Activated T-helper 1 cell treated with anti-CD3 and anti-CD28 coated beads, Interleukin-12 subunit alpha, Interleukin-12 subunit beta, Interleukin-2, Interleukin-4 antibody, amounts not matched to agents 30 ng/mL and 10 ng/mL and 1 ng/mL, durations not matched to agents 14 hours and 24 hours and 36 hours (primary cell): Measurements from ENCODE around the gene PAX8. TPM values are rescaled to one million over a fixed set of nuclear protein-coding genes. Genes with fewer than 3 reads are reported as not detected.

ENCODE experiments used
- DNase-seq: peaks from one replicate; pipeline ENCODE4 v3.0.0; 2021; ENCODE audit warnings: low spot score
- H3K27ac Mint-ChIP-seq: one replicate; pipeline ENCODE4 v1.8.0; 2021; ENCODE audit warnings: mild to moderate bottlenecking, mixed read lengths
- H3K27me3 Mint-ChIP-seq: one replicate; pipeline ENCODE4 v1.8.0; 2022; ENCODE audit warnings: mild to moderate bottlenecking, moderate library complexity, mixed read lengths; ENCODE audit not compliant: insufficient read depth
- H3K36me3 Mint-ChIP-seq: one replicate; pipeline ENCODE4 v1.8.0; 2021; ENCODE audit warnings: low read depth, mixed read lengths
- H3K4me1 Mint-ChIP-seq: one replicate; pipeline ENCODE4 v1.8.0; 2021; ENCODE audit warnings: low read depth, mixed read lengths
- H3K4me3 Mint-ChIP-seq: one replicate; pipeline ENCODE4 v1.8.0; 2021; ENCODE audit warnings: mild to moderate bottlenecking, moderate library complexity, mixed read lengths
- H3K9me3 Mint-ChIP-seq: one replicate; pipeline ENCODE4 v1.8.0; 2021; ENCODE audit warnings: mixed read lengths
- intact Hi-C: fragments of 100-400 bp; cut with micrococcal nuclease; formaldehyde crosslinking; loops from one replicate; pipeline ENCODE4 v1.15.1; 2024
- total RNA-seq: library from RNA; stranded (reverse); gene quantifications from 2 replicates; pipeline ENCODE4 v1.2.3, GENCODE V29; 2022

The PAX8 gene
- total RNA-seq, 1 donor from 2014 or later = 0.70 TPM

GRCh38 chr2:113181258-113182051, 97.3 kb downstream of the PAX8 start:
- Mint-ChIP-seq H3K36me3 (peaks cover 67% of the 10 kb centered on the region), H3K27me3 (no peaks in the 10 kb centered on the region), H3K9me3 (no peaks in the 10 kb centered on the region), H3K4me3 (peak overlapping the region; percentile 76), H3K27ac (peak overlapping the region; percentile 81), H3K4me1 (peaks cover 86% of the 10 kb centered on the region)
- no peak for DNase-seq
- intact Hi-C loops = no loop called here

DNA sequence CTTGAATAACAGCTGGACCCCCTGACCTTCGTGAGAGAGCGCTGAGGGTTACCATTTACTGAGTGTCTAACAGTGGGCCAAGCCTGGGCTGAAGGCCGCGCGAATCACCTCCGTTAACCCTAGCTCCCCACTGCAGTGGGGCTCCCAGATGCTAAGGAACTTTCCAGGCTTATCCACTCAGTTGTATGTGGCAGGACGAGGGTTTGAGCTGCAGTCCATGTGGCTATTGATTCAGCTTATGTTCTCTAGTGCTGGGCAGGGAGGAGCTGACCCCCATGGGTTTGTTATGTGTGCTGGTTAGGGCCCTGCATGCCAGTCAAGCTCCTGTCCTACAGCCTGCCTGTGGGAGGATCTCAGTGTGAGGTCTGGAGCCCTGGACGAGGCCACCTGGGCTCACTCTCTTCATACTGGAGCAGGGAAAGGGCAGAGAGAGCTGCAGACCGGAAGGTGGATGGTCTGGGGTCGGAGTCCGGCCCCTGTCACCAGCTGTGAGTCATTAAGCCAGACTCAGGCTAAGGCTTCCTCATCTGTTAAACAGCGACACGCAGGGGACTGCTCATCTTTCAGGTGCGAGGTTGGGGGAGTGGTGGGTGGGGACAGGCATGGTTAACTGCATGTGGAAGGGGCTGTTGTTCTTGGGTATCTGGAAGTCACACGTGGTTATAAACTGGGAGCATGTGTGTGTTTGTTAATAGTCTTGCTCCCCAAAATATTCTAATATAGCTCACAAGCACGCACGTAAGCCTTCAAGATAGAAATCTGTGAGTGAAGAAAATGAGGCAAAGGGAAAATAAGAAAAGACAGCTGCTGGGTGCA, 98.4 kb downstream of the PAX8 start:
- no peak for DNase-seq
- H3K9me3 Mint-ChIP-seq = no peaks in the 10 kb centered on the region
- peak overlapping the region; percentile 76 for H3K4me3 Mint-ChIP-seq
- intact Hi-C loops = no loop called here
- H3K4me1 Mint-ChIP-seq = peaks cover 83% of the 10 kb centered on the region
- peaks cover 65% of the 10 kb centered on the region for H3K36me3 Mint-ChIP-seq
- peaks cover under 1% of the 10 kb centered on the region for H3K27me3 Mint-ChIP-seq
- peak overlapping the region; percentile 81 for H3K27ac Mint-ChIP-seq

DNA sequence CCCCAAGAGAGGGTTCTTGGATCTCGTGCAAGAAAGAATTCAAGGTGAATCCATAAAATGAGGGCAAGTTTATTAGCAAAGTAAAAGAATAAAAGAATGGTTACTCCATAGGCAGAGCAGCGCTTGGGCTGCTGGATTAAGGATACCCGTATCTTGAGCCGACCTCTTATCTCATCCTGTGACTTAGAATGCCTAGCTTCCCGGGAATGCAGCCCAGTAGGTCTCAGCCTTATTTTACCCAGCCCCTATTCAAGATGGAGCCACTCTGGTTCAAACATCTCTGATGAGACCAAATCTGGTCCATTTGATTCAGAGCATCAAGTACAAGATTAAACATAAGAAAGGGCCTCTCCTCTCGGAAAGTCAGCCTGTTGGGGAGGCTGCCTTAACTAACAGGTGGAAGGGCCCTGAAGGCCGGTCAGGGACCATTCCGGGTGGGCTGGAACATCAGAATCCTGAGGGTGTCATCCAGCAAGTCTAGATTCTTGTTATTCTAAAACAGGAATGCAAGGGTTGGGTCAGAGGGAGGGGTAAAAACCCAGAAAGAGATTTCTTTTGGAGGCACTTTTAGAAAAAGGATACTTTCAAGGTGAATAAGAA, 99.2 kb downstream of the PAX8 start:
- Mint-ChIP-seq H3K27ac (peak overlapping the region; percentile 89), H3K36me3 (peaks cover 63% of the 10 kb centered on the region), H3K4me1 (peaks cover 80% of the 10 kb centered on the region), H3K27me3 (peaks cover 3% of the 10 kb centered on the region), H3K9me3 (no peaks in the 10 kb centered on the region), H3K4me3 (peak overlapping the region; percentile 89)
- intact Hi-C loops = loop anchor here (5.0 to 10.0 kb wide), 3 partner anchors 535 to 905 kb away; partner anchors contain the start of genes SLC20A1 and ZC3H6
- no peak for DNase-seq

DNA sequence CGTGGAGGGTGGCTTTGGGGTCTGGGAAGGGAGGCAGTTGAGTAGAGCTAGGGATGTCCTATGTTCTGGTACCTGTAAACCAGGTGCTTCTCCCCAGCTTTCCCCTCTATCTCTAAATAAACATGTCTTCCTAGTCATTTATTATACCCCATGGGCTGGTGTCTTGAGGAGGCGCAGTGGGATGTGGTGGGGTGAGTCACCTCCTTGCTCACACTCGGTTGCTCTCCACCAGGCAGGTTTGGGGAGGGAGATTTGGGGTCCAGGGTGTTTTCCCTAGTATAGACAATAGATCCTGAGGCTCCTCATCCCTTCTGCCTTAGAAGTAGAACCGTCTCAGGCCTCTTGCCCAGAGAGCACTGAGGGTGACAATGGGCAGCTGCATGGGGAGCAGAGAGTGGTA, 99.8 kb downstream of the PAX8 start:
- Mint-ChIP-seq H3K4me1 (peaks cover 79% of the 10 kb centered on the region), H3K27ac (peak overlapping the region; percentile 89), H3K36me3 (peaks cover 66% of the 10 kb centered on the region), H3K9me3 (no peaks in the 10 kb centered on the region), H3K4me3 (peak overlapping the region; percentile 89), H3K27me3 (peaks cover 3% of the 10 kb centered on the region)
- DNase-seq = no peak
- intact Hi-C loops = loop anchor here (5.0 to 10.0 kb wide), 3 partner anchors 534 to 904 kb away; partner anchors contain the start of genes SLC20A1 and ZC3H6

GRCh38 chr2:113178069-113178746, 100.5 kb downstream of the PAX8 start:
- H3K4me3 Mint-ChIP-seq = peak overlapping the region; percentile 89
- intact Hi-C loops = loop anchor here (5.0 to 10.0 kb wide), 3 partner anchors 533 to 903 kb away; partner anchors contain the start of genes SLC20A1 and ZC3H6
- DNase-seq = no peak
- no peaks in the 10 kb centered on the region for H3K9me3 Mint-ChIP-seq
- H3K36me3 Mint-ChIP-seq = peaks cover 64% of the 10 kb centered on the region
- H3K4me1 Mint-ChIP-seq = peaks cover 79% of the 10 kb centered on the region
- peak overlapping the region; percentile 89 for H3K27ac Mint-ChIP-seq
- H3K27me3 Mint-ChIP-seq = peaks cover 3% of the 10 kb centered on the region

DNA sequence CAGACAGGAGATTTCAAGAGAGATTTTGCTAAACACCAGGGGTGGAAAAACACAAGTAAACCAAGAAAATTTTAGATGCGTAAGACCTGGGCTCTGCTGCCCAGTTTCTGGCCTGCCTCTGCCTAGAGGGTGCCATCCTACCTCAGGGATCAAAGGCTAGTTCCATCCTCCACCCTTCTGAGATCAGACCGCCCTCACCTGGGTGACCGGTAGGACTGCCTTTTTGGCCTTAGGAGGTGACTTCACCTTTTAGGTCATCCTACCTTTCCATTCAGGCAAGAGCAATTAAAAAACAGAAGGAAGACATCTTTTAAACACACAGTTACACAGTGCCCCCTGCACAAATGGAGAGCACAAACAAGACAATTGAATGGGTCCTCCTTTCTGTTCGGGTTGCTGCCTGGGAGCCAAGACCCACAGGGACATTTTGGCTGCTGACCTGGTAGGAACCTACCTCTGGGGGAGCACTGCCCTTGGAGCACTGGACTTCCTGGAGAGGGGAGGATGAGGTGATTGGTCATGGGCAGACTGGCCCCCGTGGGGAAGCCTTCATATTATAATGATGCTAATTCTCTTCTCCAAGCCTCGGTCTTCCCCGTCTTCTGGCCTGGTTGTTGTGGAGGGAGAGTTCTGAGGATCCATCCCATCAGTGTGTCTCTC, 101.9 kb downstream of the PAX8 start:
- DNase-seq = no peak
- peaks cover 3% of the 10 kb centered on the region for H3K27me3 Mint-ChIP-seq
- no peaks in the 10 kb centered on the region for H3K9me3 Mint-ChIP-seq
- H3K27ac Mint-ChIP-seq = peak overlapping the region; percentile 85
- intact Hi-C loops = loop anchor here (5.0 to 10.0 kb wide), 3 partner anchors 532 to 902 kb away; partner anchors contain the start of genes SLC20A1 and ZC3H6
- H3K4me3 Mint-ChIP-seq = peak overlapping the region; percentile 89
- peaks cover 81% of the 10 kb centered on the region for H3K4me1 Mint-ChIP-seq
- peaks cover 58% of the 10 kb centered on the region for H3K36me3 Mint-ChIP-seq

DNA sequence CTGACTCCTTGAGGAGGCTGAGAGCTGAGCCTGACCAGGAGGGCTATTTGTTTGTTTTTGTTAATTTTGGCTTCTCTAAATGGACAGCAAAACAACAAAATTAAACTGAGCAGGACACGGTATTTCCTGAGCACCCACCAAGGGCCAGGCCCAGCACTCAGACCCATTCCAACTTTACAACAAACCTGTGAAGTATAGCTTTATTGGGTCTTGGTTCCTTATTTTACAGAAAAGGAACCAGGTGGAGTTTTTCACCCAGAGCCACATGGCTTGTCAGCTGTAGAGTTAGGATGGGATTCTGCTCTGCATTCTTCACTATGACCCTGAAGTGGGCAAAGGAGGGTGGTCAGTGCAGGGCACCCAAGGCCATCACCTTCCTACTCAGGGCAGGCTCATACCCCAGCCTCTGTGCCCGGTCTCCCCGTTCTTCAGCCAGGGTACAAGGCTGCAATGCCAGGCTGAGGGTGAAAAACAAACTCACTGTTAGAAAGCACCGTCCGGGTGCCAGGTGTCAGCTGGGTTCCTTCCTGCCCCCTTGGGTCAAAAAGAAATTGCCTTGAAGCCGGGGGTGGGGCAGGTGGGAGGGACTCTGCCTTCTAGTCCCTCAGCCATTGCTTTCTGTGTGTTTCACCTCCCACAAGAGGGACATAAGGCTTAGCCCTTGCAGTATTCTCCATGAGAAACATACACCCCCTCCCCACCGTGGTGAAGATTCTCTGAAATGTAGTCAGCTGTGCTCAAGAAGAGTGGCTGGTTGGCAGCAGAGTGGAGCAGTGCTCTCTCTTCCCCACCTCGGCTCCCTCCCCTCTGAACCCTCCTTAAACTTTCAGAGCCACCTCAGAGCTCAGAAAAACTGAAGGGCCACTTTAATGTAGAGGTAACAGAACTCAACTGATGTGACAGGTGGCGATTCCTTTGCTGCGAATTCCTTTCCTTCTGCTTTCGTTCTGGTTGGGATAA, 102.7 kb downstream of the PAX8 start:
- Mint-ChIP-seq H3K4me3 (peak overlapping the region; percentile 89), H3K27ac (peak overlapping the region; percentile 85), H3K4me1 (peaks cover 81% of the 10 kb centered on the region), H3K9me3 (peaks cover 4% of the 10 kb centered on the region), H3K36me3 (peaks cover 58% of the 10 kb centered on the region), H3K27me3 (peaks cover 3% of the 10 kb centered on the region)
- peak; percentile 26 for DNase-seq
- intact Hi-C loops = loop anchor here (1.0 to 10.0 kb wide), 6 partner anchors 23 to 901 kb away; partner anchors contain the start of genes SLC20A1 and ZC3H6

GRCh38 chr2:113175042-113175628, 103.6 kb downstream of the PAX8 start:
- H3K27me3 Mint-ChIP-seq = peaks cover 3% of the 10 kb centered on the region
- peak; percentile 76 for DNase-seq
- peak overlapping the region; percentile 89 for H3K4me3 Mint-ChIP-seq
- H3K27ac Mint-ChIP-seq = peak overlapping the region; percentile 93
- peaks cover 5% of the 10 kb centered on the region for H3K9me3 Mint-ChIP-seq
- intact Hi-C loops = loop anchor here (1.0 to 10.0 kb wide), 6 partner anchors 24 to 900 kb away; partner anchors contain the start of genes SLC20A1 and ZC3H6
- H3K4me1 Mint-ChIP-seq = peaks cover 74% of the 10 kb centered on the region
- H3K36me3 Mint-ChIP-seq = peaks cover 51% of the 10 kb centered on the region

DNA sequence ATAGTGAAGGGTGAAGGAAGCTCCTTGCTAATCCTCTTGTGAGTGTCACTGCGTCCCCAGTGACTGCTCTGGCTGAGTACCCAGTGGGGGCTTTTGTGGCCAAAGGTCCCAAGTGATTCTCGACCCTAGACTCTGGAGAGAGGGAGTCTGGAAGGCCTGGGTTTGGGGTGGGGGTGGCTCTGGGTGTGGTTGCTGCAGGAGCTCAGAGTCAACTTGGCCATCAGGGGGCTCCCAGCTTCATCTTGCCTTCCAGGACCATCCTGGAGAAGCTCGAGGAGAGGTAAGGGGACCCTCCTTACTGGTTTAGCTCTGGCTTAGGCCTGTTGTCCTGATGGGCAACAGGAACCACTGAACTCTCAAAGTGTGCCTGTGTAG, 104.4 kb downstream of the PAX8 start:
- H3K4me3 Mint-ChIP-seq = peak overlapping the region; percentile 89
- peak overlapping the region; percentile 93 for H3K27ac Mint-ChIP-seq
- no peak for DNase-seq

DNA sequence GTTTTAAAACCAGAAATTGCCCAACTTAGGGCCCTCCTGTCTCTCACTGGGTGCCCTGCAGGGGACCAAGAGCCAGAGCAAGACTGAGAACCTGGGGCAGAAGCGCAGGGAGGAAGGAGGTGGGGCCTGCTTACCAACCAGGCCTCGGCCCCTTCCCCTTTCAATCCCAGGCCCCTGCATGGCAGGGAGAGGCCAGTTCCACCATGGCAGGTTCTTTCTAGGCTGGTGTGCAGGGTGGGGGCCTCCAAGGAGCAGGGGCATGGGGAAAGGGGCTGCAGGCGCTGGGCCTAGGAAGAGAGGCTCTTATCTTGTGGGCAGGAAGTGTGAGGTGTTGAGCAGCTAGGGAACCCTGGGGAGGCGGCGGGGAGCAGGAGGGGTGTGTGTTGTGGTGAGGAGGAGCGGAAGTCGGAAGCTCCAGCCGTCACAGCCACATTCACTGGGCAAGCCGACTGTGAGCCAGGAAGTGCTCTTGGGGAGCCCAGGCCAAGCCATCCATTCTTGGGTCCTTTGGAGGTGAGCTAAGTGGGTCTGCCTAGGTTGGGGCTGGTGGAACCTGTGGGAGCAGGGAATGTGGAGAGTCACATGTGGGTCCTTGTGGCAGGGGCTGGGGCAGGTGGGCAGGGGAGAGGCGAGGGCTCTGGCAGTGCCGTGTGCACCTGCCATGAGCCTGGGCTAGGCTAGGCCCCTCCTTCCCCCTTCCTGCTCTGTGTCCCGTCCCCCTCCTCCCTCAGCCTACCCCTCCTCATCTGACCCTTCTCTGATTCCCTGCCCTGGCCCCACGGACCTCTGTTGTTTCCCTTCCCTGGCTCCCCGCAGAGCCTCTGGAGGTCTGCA, 105.0 kb downstream of the PAX8 start, which contains the start of gene PSD4:
TSS of gene PSD4 (plus strand) at position 430 of the 834 bp plus-strand sequence. CDS start 8,486 bp downstream, outside the sequence.
- H3K9me3 Mint-ChIP-seq = peaks cover 10% of the 10 kb centered on the region
- peak within 1 kb of the TSS; percentile 93 for H3K27ac Mint-ChIP-seq
- DNase-seq = peak; percentile 86
- peaks cover 72% of the 10 kb centered on the region for H3K4me1 Mint-ChIP-seq
- intact Hi-C loops = loop anchor here (1.0 to 10.0 kb wide), 8 partner anchors 16 to 899 kb away; partner anchors contain the start of genes CKAP2L, SLC20A1 and ZC3H6
- H3K36me3 Mint-ChIP-seq = peaks cover 50% of the 10 kb centered on the region
- H3K4me3 Mint-ChIP-seq = peak within 1 kb of the TSS; percentile 89
- peaks cover 3% of the 10 kb centered on the region for H3K27me3 Mint-ChIP-seq

More for the DNA sequence above, 104.4 kb downstream of the PAX8 start:
- peaks cover 10% of the 10 kb centered on the region for H3K9me3 Mint-ChIP-seq
- H3K27me3 Mint-ChIP-seq = peaks cover 3% of the 10 kb centered on the region
- H3K36me3 Mint-ChIP-seq = peaks cover 52% of the 10 kb centered on the region
- peaks cover 72% of the 10 kb centered on the region for H3K4me1 Mint-ChIP-seq
- intact Hi-C loops = loop anchor here (2.0 to 10.0 kb wide), 4 partner anchors 60 to 900 kb away; partner anchors contain the start of genes SLC20A1 and ZC3H6
